GM19240 (cell line): ENCODE results near the gene VAC14.

Experiments used
- DNase-seq: peaks from one replicate; pipeline ENCODE4 v3.0.0; 2011; ENCODE audit warnings: low spot score; ENCODE audit not compliant: insufficient read length

The VAC14 gene

GRCh38 chr16:70725024-70725911 is 75.7 kb downstream of the VAC14 start:
- no peak for DNase-seq

- DNase-seq = no peak
Measured at GRCh38 chr16:70724146-70725023, 76.6 kb downstream of the VAC14 start.

GRCh38 chr16:70723740-70724145 is 77.2 kb downstream of the VAC14 start:
- DNase-seq = no peak

- no peak for DNase-seq
Measured at GRCh38 chr16:70721202-70721963, 79.6 kb downstream of the VAC14 start.

GRCh38 chr16:70720425-70721201 is 80.3 kb downstream of the VAC14 start:
- DNase-seq = no peak

GRCh38 chr16:70717065-70717464 is 83.9 kb downstream of the VAC14 start:
- DNase-seq = no peak

- no peak for DNase-seq
Measured at GRCh38 chr16:70715860-70716357, 85.0 kb downstream of the VAC14 start.

- no peak for DNase-seq
Measured at GRCh38 chr16:70715055-70715858, 85.7 kb downstream of the VAC14 start.

GRCh38 chr16:70714581-70715054 is 86.3 kb downstream of the VAC14 start:
- DNase-seq = no peak

- DNase-seq = no peak
Measured at GRCh38 chr16:70713824-70714223, 87.1 kb downstream of the VAC14 start.

GRCh38 chr16:70713342-70713741 is 87.6 kb downstream of the VAC14 start:
- no peak for DNase-seq

- DNase-seq = no peak
Measured at GRCh38 chr16:70712942-70713341, 88.0 kb downstream of the VAC14 start.

GRCh38 chr16:70712359-70712758 is 88.6 kb downstream of the VAC14 start:
- no peak for DNase-seq

GRCh38 chr16:70711211-70712031 is 89.5 kb downstream of the VAC14 start:
- no peak for DNase-seq

- no peak for DNase-seq
Measured at GRCh38 chr16:70710422-70711210, 90.3 kb downstream of the VAC14 start.

- DNase-seq = no peak
Measured at GRCh38 chr16:70709942-70710341, 91.0 kb downstream of the VAC14 start.

- no peak for DNase-seq
Measured at GRCh38 chr16:70709457-70709856, 91.5 kb downstream of the VAC14 start.
